SKM-1 treated with dmso at 0.1 percent for 144 hours (cell line): ENCODE measurements around the gene DNASE1L2.
"Not testable (repeated sequence)": the region's sequence is repeated elsewhere in the genome, so short reads cannot be mapped to it uniquely, and the experiment has no call there.

Experiments used
- DNase-seq: peaks from one replicate; lab custom pipeline; 2025; ENCODE audit not compliant: unreplicated experiment; lab: John Stamatoyannopoulos, UW

DNASE1L2 gene

GRCh38 chr16:2267505-2267912 is 31.3 kb downstream of the DNASE1L2 start:
- not testable (repeated sequence) for DNase-seq

GRCh38 chr16:2267913-2268666 is 31.8 kb downstream of the DNASE1L2 start, which contains the start of gene RNPS1:
RNPS1 (minus strand) TSS chr16:2268126; CDS start chr16:2264643, 3,483 bp downstream.
- DNase-seq: peak; percentile 91

GRCh38 chr16:2270070-2270462 is 33.8 kb downstream of the DNASE1L2 start:
- no peak for DNase-seq

GRCh38 chr16:2270588-2271470 is 34.6 kb downstream of the DNASE1L2 start:
- no peak for DNase-seq

- no peak for DNase-seq
Observed at GRCh38 chr16:2271848-2272461, 35.7 kb downstream of the DNASE1L2 start.

- DNase-seq: no peak
Observed at GRCh38 chr16:2273484-2273883, 37.2 kb downstream of the DNASE1L2 start.

- DNase-seq: no peak
Observed at GRCh38 chr16:2273931-2274330, 37.7 kb downstream of the DNASE1L2 start.

GRCh38 chr16:2275476-2276367 is 39.5 kb downstream of the DNASE1L2 start:
- no peak for DNase-seq

GRCh38 chr16:2276368-2277195 is 40.3 kb downstream of the DNASE1L2 start:
- no peak for DNase-seq

- DNase-seq: no peak
Observed at GRCh38 chr16:2277466-2278271, 41.4 kb downstream of the DNASE1L2 start.

- no peak for DNase-seq
Observed at GRCh38 chr16:2278272-2278608, 42.0 kb downstream of the DNASE1L2 start.

GRCh38 chr16:2278956-2279800 is 42.9 kb downstream of the DNASE1L2 start:
- no peak for DNase-seq

- DNase-seq: no peak
Observed at GRCh38 chr16:2280461-2280860, 44.2 kb downstream of the DNASE1L2 start.

- DNase-seq: no peak
Observed at GRCh38 chr16:2280981-2281542, 44.8 kb downstream of the DNASE1L2 start.

- DNase-seq: no peak
Observed at GRCh38 chr16:2282262-2282661, 46.0 kb downstream of the DNASE1L2 start.

- DNase-seq: no peak
Observed at GRCh38 chr16:2282866-2283555, 46.8 kb downstream of the DNASE1L2 start.
